Neural crest cell (in vitro differentiated cells): Measurements from ENCODE around the gene TPSAB1. TPM values are rescaled to one million over a fixed set of nuclear protein-coding genes. Genes with fewer than 3 reads are reported as not detected.

Experiments used
- DNase-seq: peaks from one replicate; pipeline ENCODE4 v3.0.0; 2021; ENCODE audit warnings: low read depth, mixed read lengths, low spot score
- H3K27ac Mint-ChIP-seq: one replicate; pipeline ENCODE4 v1.8.0; 2021; ENCODE audit warnings: mild to moderate bottlenecking, mixed read lengths; ENCODE audit not compliant: unreplicated experiment
- H3K27me3 Mint-ChIP-seq: 2 replicates; pipeline ENCODE4 v1.8.0; 2021; ENCODE audit warnings: low read depth, mild to moderate bottlenecking, mixed read lengths
- H3K36me3 Mint-ChIP-seq: 2 replicates; pipeline ENCODE4 v1.8.0; 2021; ENCODE audit warnings: low read depth, mild to moderate bottlenecking, mixed read lengths
- H3K4me1 Mint-ChIP-seq: 2 replicates; pipeline ENCODE4 v1.8.0; 2021; ENCODE audit warnings: mixed read lengths
- H3K4me3 Mint-ChIP-seq: one replicate; pipeline ENCODE4 v1.8.0; 2021; ENCODE audit warnings: mild to moderate bottlenecking, mixed read lengths
- H3K9me3 Mint-ChIP-seq: 2 replicates; pipeline ENCODE4 v1.8.0; 2021; ENCODE audit warnings: mixed read lengths
- CTCF ChIP-seq: fragments of 200-600 bp; sonication (generic); conservative IDR thresholded peaks from 2 replicates; pipeline ENCODE4 v1.5.0; 2021; ENCODE audit warnings: antibody characterized with exemption, mild to moderate bottlenecking
- total RNA-seq: library from RNA; stranded (reverse); gene quantifications from 2 replicates; pipeline ENCODE4 v1.2.1, GENCODE V29; 2021

The TPSAB1 gene
- total RNA-seq, 1 donor from 2014 or later = not detected

- Mint-ChIP-seq H3K36me3 (no peaks in the 10 kb centered on the region), H3K4me1 (peaks cover 3% of the 10 kb centered on the region), H3K27ac (no peak overlapping the region), H3K4me3 (no peak overlapping the region), H3K27me3 (peaks cover 8% of the 10 kb centered on the region), H3K9me3 (no peaks in the 10 kb centered on the region)
- no peak for TF ChIP-seq CTCF
- no peak for DNase-seq
These were observed 36.7 kb downstream of the TPSAB1 start for GRCh38 chr16:1277151-1277598.

GRCh38 chr16:1277617-1278282, 37.2 kb downstream of the TPSAB1 start:
- Mint-ChIP-seq H3K27me3 (peaks cover 8% of the 10 kb centered on the region), H3K27ac (no peak overlapping the region), H3K4me3 (no peak overlapping the region), H3K36me3 (no peaks in the 10 kb centered on the region), H3K4me1 (peaks cover 3% of the 10 kb centered on the region), H3K9me3 (no peaks in the 10 kb centered on the region)
- no peak for TF ChIP-seq CTCF
- DNase-seq = no peak

- Mint-ChIP-seq H3K4me1 (peaks cover 8% of the 10 kb centered on the region), H3K36me3 (no peaks in the 10 kb centered on the region), H3K9me3 (no peaks in the 10 kb centered on the region), H3K27ac (no peak overlapping the region), H3K27me3 (peaks cover 5% of the 10 kb centered on the region), H3K4me3 (no peak overlapping the region)
- TF ChIP-seq CTCF = no peak
- no peak for DNase-seq
These were observed 38.0 kb downstream of the TPSAB1 start for GRCh38 chr16:1278477-1278876.

GRCh38 chr16:1279081-1279944, 38.8 kb downstream of the TPSAB1 start:
- no peaks in the 10 kb centered on the region for H3K9me3 Mint-ChIP-seq
- no peaks in the 10 kb centered on the region for H3K36me3 Mint-ChIP-seq
- peaks cover 5% of the 10 kb centered on the region for H3K27me3 Mint-ChIP-seq
- no peak for TF ChIP-seq CTCF
- H3K4me1 Mint-ChIP-seq = peaks cover 12% of the 10 kb centered on the region
- no peak overlapping the region for H3K27ac Mint-ChIP-seq
- no peak overlapping the region for H3K4me3 Mint-ChIP-seq
- no peak for DNase-seq

GRCh38 chr16:1279945-1280589, 39.6 kb downstream of the TPSAB1 start:
- no peaks in the 10 kb centered on the region for H3K9me3 Mint-ChIP-seq
- H3K4me1 Mint-ChIP-seq = peaks cover 12% of the 10 kb centered on the region
- peaks cover 4% of the 10 kb centered on the region for H3K27me3 Mint-ChIP-seq
- no peak overlapping the region for H3K4me3 Mint-ChIP-seq
- no peak for TF ChIP-seq CTCF
- DNase-seq = no peak
- H3K36me3 Mint-ChIP-seq = no peaks in the 10 kb centered on the region
- no peak overlapping the region for H3K27ac Mint-ChIP-seq
